Calu3 (cell line): ENCODE results near the gene F10. TPM values are rescaled to one million over a fixed set of nuclear protein-coding genes. Genes with fewer than 3 reads are reported as not detected.
"Not testable (repeated sequence)": the region's sequence is repeated elsewhere in the genome, so short reads cannot be mapped to it uniquely, and the experiment has no call there.

Experiments used
- BruUV-seq: library from RNA; stranded (reverse); fragments of 400-500 nt; replicated peaks from 2 replicates; lab custom pipeline; 2021; lab: Mats Ljungman, UMichigan
- CTCF ChIA-PET: fragments of 300-600 bp; sonication (Branson Sonifier 250); formaldehyde crosslinking; loops from one replicate; lab custom pipeline; 2022; ENCODE audit warnings: antibody characterized with exemption; lab: Charles Lee
- DNase-seq: peaks from one replicate; pipeline ENCODE4 v3.0.0; 2022
- H3K27ac Mint-ChIP-seq: one replicate; pipeline ENCODE4 v1.8.0; 2022; ENCODE audit warnings: mixed read lengths; ENCODE audit not compliant: unreplicated experiment
- H3K27me3 Mint-ChIP-seq: one replicate; pipeline ENCODE4 v1.8.0; 2022; ENCODE audit warnings: mixed read lengths; ENCODE audit not compliant: unreplicated experiment
- H3K36me3 Mint-ChIP-seq: one replicate; pipeline ENCODE4 v1.8.0; 2022; ENCODE audit warnings: mild to moderate bottlenecking, moderate library complexity, mixed read lengths; ENCODE audit not compliant: insufficient read depth, unreplicated experiment
- H3K4me1 Mint-ChIP-seq: one replicate; pipeline ENCODE4 v1.8.0; 2022; ENCODE audit warnings: mild to moderate bottlenecking, low read depth, mixed read lengths; ENCODE audit not compliant: unreplicated experiment
- H3K4me3 Mint-ChIP-seq: one replicate; pipeline ENCODE4 v1.8.0; 2022; ENCODE audit warnings: mild to moderate bottlenecking, low read depth, moderate library complexity, mixed read lengths; ENCODE audit not compliant: unreplicated experiment
- H3K9me3 Mint-ChIP-seq: one replicate; pipeline ENCODE4 v1.8.0; 2022; ENCODE audit warnings: low read depth, mixed read lengths; ENCODE audit not compliant: unreplicated experiment
- intact Hi-C: fragments of 100-400 bp; cut with micrococcal nuclease; formaldehyde crosslinking; loops from one replicate; pipeline ENCODE4 v1.10.0; 2022; ENCODE audit not compliant: unreplicated experiment
- total RNA-seq: library from RNA; stranded (reverse); gene quantifications from 2 replicates; pipeline ENCODE4 v1.2.3, GENCODE V29; 2022
- TF ChIP-seq, protein P1 (sequence below): fragments of 200-600 bp; IDR thresholded peaks from one replicate; pipeline ENCODE4 v1.8.0; 2022; ENCODE audit warnings: antibody characterized with exemption; ENCODE audit not compliant: unreplicated experiment

The F10 gene
- total RNA-seq, 1 experiment from 2014 or later = not detected

DNA sequence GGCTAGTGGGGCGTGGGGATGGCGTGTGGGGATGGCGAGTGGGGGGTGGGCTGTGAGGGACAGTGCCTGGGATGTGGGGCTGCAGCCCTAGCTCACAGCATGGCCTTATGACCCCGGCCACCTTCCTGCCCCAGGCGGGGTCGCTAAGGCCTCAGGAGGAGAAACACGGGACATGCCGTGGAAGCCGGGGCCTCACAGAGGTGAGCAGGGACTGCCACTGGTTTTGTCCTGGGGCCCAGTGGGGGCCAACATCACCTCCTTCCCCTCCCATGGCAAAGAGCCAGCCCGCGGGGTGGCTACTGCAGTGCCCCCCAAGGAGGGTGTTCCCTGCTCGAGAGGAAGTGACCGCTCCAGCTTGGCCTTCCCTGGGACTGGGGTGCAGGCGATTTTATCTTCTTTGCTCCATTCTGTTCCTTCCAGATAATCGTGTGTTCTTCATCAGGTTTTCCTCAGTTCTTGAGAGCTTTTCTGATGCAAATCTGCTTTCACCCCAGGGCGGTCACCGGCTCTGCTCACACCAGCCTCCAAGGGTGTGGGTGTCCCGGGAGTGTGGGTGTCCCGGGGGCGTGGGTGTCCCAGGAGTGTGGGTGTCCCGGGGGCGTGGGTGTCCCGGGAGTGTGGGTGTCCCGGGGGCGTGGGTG lies 15.8 kb upstream of the F10 start:
- Mint-ChIP-seq H3K9me3 (no peaks in the 10 kb centered on the region), H3K4me3 (no peak overlapping the region), H3K27me3 (no peaks in the 10 kb centered on the region), H3K27ac (no peak overlapping the region), H3K4me1 (no peaks in the 10 kb centered on the region), H3K36me3 (peaks cover 5% of the 10 kb centered on the region)
- TF ChIP-seq, protein P1, sequence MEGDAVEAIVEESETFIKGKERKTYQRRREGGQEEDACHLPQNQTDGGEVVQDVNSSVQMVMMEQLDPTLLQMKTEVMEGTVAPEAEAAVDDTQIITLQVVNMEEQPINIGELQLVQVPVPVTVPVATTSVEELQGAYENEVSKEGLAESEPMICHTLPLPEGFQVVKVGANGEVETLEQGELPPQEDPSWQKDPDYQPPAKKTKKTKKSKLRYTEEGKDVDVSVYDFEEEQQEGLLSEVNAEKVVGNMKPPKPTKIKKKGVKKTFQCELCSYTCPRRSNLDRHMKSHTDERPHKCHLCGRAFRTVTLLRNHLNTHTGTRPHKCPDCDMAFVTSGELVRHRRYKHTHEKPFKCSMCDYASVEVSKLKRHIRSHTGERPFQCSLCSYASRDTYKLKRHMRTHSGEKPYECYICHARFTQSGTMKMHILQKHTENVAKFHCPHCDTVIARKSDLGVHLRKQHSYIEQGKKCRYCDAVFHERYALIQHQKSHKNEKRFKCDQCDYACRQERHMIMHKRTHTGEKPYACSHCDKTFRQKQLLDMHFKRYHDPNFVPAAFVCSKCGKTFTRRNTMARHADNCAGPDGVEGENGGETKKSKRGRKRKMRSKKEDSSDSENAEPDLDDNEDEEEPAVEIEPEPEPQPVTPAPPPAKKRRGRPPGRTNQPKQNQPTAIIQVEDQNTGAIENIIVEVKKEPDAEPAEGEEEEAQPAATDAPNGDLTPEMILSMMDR = no peak
- intact Hi-C loops = no loop called here
- no TSS peak for BruUV-seq
- CTCF ChIA-PET = no interaction called here
- DNase-seq = no peak

DNA sequence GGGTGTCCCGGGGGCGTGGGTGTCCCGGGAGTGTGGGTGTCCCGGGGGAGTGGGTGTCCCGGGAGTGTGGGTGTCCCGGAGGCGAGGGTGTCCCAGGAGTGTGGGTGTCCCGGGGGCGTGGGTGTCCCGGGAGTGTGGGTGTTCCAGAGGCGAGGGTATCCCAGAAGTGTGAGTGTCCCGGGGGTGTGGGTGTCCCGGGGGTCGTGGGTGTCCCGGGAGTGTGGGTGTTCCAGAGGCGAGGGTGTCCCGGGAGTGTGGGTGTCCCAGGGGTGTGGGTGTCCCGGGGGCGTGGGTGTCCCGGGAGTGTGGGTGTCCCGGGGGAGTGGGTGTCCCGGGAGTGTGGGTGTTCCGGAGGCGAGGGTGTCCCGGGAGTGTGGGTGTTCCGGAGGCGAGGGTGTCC lies 14.1 kb upstream of the F10 start:
- intact Hi-C loops, H3K27ac Mint-ChIP-seq, CTCF ChIA-PET, DNase-seq, H3K27me3 Mint-ChIP-seq, H3K4me3 Mint-ChIP-seq, H3K9me3 Mint-ChIP-seq, H3K4me1 Mint-ChIP-seq, BruUV-seq, H3K36me3 Mint-ChIP-seq: not testable (repeated sequence)

DNA sequence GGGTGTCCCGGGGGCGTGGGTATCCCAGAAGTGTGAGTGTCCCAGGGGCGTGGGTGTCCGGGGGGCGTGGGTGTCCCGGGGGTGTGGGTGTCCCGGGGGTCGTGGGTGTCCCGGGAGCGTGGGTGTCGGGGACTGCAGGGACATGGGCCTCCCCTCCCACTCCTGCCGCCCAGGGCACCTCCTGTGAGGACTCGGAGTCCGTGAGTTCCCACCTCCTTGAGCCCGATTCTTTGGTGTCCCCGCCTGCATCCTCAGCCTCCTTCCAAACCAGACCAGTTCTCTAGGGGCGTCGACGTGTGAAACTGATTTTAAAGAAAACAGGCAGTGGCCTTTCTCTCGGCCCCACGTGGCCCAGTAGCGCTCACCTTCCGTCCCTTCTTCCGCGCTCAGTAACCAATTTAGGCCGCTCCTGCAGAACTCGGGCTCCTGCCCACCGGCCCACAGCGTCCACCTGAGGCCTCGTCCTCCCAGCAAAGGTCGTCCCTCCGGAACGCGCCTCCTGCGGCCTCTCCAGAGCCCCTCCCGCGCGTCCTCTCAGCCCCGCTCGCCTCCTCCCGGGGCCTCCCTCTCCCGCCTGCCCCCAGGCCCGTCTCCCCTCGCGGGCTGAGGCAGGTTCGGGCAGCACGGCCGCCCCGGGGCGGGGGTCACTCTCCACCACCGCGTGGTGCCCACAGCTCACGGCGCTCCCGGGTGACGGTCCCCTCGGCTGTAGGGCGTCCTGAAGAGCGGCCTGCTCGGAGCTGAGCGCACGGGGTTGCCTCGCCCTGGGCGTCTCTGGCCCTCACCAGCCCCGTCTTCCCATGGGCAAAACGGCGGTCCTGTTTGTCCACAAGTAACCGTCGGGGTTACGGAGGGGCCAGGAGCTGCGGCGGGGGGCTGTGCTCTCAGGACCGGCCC lies 13.2 kb upstream of the F10 start:
- intact Hi-C loops = no loop called here
- TF ChIP-seq, protein P1 = no peak
- CTCF ChIA-PET = no interaction called here
- H3K4me3 Mint-ChIP-seq = no peak overlapping the region
- no TSS peak for BruUV-seq
- no peak overlapping the region for H3K27ac Mint-ChIP-seq
- no peak for DNase-seq
- H3K36me3 Mint-ChIP-seq = no peaks in the 10 kb centered on the region
- no peaks in the 10 kb centered on the region for H3K9me3 Mint-ChIP-seq
- no peaks in the 10 kb centered on the region for H3K27me3 Mint-ChIP-seq
- H3K4me1 Mint-ChIP-seq = no peaks in the 10 kb centered on the region

DNA sequence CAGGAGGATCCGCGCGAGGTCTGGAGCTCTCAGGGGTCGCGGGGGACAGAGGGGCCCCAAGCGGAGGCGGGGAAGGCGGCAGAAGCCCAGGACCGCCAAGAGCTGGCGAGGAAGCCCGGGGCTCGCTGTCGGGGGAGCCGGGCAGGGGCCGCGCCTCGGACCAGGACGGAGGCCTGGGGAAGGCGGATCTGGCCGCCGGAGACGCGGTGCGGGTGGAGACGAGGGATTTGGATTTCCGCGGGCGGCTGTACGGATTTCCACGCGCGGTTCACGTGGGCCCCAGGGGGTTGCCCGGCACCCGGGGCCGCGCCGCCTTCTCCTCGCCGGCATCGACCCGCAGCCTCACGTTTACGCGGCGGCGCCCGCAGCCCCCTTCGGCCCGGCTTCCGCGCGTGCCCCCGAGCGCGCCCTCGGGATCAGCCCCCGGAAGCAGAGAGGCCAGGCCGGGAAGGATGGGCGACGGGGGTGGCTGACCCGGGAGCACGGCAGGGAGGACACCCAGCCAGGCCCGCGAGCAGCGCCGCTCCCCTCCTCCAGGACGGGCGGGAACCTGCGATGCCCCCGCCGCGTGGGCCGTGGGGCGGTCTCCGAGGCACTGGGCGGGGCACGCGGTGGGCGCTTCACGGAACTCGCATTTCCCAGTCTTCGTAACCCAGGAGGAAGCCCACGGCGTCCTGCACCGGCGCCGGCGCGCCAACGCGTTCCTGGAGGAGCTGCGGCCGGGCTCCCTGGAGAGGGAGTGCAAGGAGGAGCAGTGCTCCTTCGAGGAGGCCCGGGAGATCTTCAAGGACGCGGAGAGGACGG lies 12.3 kb upstream of the F10 start:
- H3K36me3 Mint-ChIP-seq = no peaks in the 10 kb centered on the region
- H3K4me1 Mint-ChIP-seq = no peaks in the 10 kb centered on the region
- TF ChIP-seq, protein P1 = no peak
- H3K4me3 Mint-ChIP-seq = no peak overlapping the region
- intact Hi-C loops = no loop called here
- CTCF ChIA-PET = no interaction called here
- no peak overlapping the region for H3K27ac Mint-ChIP-seq
- DNase-seq = no peak
- no peaks in the 10 kb centered on the region for H3K27me3 Mint-ChIP-seq
- H3K9me3 Mint-ChIP-seq = no peaks in the 10 kb centered on the region
- BruUV-seq = no TSS peak
